HG03342 (cell line): Measurements from ENCODE around the gene CARD11.

Source experiments
- ATAC-seq: cut with Tn5 transposase; IDR thresholded peaks from one replicate; pipeline ENCODE4 v1.9.1; 2021; ENCODE audit warnings: mild to moderate bottlenecking, moderate library complexity; ENCODE audit not compliant: unreplicated experiment

Gene CARD11

DNA sequence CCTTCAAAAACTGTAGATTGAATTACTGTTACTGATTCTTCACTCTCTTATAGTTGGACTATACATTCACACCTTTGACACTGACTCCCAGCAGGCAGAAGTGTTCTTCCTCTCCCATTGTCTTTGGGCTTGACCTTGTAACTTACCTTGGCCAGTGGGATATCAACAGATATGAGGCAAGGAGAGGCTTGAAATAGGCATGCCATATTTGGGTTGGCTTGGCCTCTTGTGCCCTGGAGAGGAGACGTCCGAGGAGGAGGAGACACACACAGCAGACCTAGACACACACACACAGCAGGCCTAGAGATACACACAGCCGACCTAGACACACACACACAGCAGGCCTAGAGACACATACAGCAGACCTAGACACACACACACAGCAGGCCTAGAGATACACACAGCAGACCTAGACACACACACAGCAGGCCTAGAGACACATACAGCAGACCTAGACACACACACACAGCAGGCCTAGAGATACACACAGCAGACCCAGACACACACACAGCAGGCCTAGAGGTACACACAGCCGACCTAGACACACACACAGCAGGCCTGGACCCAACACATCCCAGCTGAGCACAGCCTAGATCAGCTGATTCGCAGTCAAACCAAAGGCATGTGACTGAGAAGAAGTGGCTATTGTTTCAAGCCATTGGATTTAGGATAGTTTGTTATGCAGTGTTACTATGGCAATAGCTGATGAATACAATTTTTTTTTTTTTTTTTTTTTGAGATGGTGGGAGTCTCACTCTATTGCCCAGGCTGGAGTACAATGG is 187.1 kb downstream of the CARD11 start:
- ATAC-seq, result no peak
